ENCODE measurements around the gene DDX52. TPM values are rescaled to one million over a fixed set of nuclear protein-coding genes. Genes with fewer than 3 reads are reported as not detected.

The DDX52 gene
- total and polyA plus RNA-seq, 2 of the 13 experiments (the other 11 are each of a cell fraction or from before 2014, with no cell fraction given) = 8.9 to 36.1 TPM

- peak; percentile 58; the same call in 1 of the 2 replicates for TF ChIP-seq ZNF264 (CRISPR knock-in tag; IDR thresholded peaks at IDR 0.05)
- peak; percentile 84 for TF ChIP-seq SP4 (CRISPR knock-in tag; IDR thresholded peaks at IDR 0.05)
- TF ChIP-seq, protein P1, sequence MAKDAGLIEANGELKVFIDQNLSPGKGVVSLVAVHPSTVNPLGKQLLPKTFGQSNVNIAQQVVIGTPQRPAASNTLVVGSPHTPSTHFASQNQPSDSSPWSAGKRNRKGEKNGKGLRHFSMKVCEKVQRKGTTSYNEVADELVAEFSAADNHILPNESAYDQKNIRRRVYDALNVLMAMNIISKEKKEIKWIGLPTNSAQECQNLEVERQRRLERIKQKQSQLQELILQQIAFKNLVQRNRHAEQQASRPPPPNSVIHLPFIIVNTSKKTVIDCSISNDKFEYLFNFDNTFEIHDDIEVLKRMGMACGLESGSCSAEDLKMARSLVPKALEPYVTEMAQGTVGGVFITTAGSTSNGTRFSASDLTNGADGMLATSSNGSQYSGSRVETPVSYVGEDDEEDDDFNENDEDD (CRISPR knock-in tag; IDR thresholded peaks at IDR 0.05; ENCODE audit: borderline replicate concordance) = peak; percentile 78; the same call in 1 of the 2 replicates
- peak; percentile 60; the same call in 1 of the 2 replicates for TF ChIP-seq ZNF333 (CRISPR knock-in tag; IDR thresholded peaks at IDR 0.05; ENCODE audit: borderline replicate concordance)
- TF ChIP-seq ZNF724P (CRISPR knock-in tag; IDR thresholded peaks at IDR 0.05; ENCODE audit: borderline replicate concordance) = no peak
- peak; percentile 35; the same call in 1 of the 2 replicates for TF ChIP-seq ZBTB38 (CRISPR knock-in tag; IDR thresholded peaks at IDR 0.05)
- no peak for TF ChIP-seq ATF7 (IDR thresholded peaks at IDR 0.05)
- TF ChIP-seq ATF7 (CRISPR knock-in tag; IDR thresholded peaks at IDR 0.05) = peak; percentile 39; the same call in 1 of the 2 replicates
- TF ChIP-seq, protein P2, sequence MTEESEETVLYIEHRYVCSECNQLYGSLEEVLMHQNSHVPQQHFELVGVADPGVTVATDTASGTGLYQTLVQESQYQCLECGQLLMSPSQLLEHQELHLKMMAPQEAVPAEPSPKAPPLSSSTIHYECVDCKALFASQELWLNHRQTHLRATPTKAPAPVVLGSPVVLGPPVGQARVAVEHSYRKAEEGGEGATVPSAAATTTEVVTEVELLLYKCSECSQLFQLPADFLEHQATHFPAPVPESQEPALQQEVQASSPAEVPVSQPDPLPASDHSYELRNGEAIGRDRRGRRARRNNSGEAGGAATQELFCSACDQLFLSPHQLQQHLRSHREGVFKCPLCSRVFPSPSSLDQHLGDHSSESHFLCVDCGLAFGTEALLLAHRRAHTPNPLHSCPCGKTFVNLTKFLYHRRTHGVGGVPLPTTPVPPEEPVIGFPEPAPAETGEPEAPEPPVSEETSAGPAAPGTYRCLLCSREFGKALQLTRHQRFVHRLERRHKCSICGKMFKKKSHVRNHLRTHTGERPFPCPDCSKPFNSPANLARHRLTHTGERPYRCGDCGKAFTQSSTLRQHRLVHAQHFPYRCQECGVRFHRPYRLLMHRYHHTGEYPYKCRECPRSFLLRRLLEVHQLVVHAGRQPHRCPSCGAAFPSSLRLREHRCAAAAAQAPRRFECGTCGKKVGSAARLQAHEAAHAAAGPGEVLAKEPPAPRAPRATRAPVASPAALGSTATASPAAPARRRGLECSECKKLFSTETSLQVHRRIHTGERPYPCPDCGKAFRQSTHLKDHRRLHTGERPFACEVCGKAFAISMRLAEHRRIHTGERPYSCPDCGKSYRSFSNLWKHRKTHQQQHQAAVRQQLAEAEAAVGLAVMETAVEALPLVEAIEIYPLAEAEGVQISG (CRISPR knock-in tag; IDR thresholded peaks at IDR 0.05) = peak; percentile 81
- peak; percentile 96 for TF ChIP-seq ZMYM4 (CRISPR knock-in tag; IDR thresholded peaks at IDR 0.05)
- TF ChIP-seq, protein P3, sequence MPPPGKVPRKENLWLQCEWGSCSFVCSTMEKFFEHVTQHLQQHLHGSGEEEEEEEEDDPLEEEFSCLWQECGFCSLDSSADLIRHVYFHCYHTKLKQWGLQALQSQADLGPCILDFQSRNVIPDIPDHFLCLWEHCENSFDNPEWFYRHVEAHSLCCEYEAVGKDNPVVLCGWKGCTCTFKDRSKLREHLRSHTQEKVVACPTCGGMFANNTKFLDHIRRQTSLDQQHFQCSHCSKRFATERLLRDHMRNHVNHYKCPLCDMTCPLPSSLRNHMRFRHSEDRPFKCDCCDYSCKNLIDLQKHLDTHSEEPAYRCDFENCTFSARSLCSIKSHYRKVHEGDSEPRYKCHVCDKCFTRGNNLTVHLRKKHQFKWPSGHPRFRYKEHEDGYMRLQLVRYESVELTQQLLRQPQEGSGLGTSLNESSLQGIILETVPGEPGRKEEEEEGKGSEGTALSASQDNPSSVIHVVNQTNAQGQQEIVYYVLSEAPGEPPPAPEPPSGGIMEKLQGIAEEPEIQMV (CRISPR knock-in tag; IDR thresholded peaks at IDR 0.05; ENCODE audit: low read depth) = peak; percentile 98
- TF ChIP-seq ZBTB14 (CRISPR knock-in tag; IDR thresholded peaks at IDR 0.05) = peak; percentile 29; the same call in 1 of the 2 replicates
- peak; percentile 58; the same call in 1 of the 2 replicates for TF ChIP-seq TOE1 (CRISPR knock-in tag; IDR thresholded peaks at IDR 0.05)
- TF ChIP-seq RXRB (CRISPR knock-in tag; IDR thresholded peaks at IDR 0.05; ENCODE audit: borderline replicate concordance) = 0 out of 2 replicates have a peak, but pooled peaks have one; percentile 15
- TF ChIP-seq MTERF4 (CRISPR knock-in tag; IDR thresholded peaks at IDR 0.05) = peak; percentile 26; the same call in 1 of the 2 replicates
- peak; percentile 50; the same call in 1 of the 2 replicates for TF ChIP-seq ATF2 (CRISPR knock-in tag; IDR thresholded peaks at IDR 0.05)
- TF ChIP-seq HOMEZ (CRISPR knock-in tag; IDR thresholded peaks at IDR 0.05; ENCODE audit: low read depth) = peak; percentile 69; the same call in 1 of the 2 replicates
Observed at GRCh38 chr17:37609170-37610040, 33.8 kb downstream of the DDX52 start, which contains the start of gene SYNRG (continued).

All from HepG2 (cell line).